ENCODE results near the gene ANO4. TPM values are rescaled to one million over a fixed set of nuclear protein-coding genes. Genes with fewer than 3 reads are reported as not detected.

The ANO4 gene
- total RNA-seq, 1 donor from 2014 or later = 5.7 TPM

- H3K27me3 Mint-ChIP-seq (ENCODE audit: low read depth) = no peaks in the 10 kb centered on the region
Measured at GRCh38 chr12:100867639-100868393, 73.2 kb downstream of the ANO4 start.

DNA sequence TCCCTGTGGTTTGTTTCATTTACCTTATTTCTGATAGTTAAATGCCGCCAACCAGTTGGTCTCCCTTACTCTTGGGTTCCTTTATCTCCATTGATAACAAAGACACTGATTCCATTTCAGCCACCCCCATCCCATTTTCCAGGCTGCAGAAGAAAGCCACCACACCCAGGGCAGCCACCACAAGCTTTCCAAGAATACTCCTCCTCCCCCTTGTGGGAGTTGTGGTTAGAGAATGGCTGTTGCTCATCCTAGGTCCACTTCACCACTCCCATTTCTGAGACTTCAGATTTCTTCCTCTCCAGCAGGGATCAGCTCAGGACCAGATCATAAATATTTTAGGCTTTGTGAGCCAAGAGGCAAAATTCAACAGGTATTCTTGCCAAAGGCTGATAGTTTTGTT, 73.9 kb downstream of the ANO4 start:
- no peak for DNase-seq (ENCODE audit: low spot score in 2 of 2, unreplicated experiment in 2 of 2)
- Mint-ChIP-seq H3K36me3 (no peaks in the 10 kb centered on the region), H3K27ac (no peak overlapping the region), H3K4me1 (no peaks in the 10 kb centered on the region), H3K9me3 (peaks cover 6% of the 10 kb centered on the region), H3K4me3 (no peak overlapping the region), H3K27me3 (ENCODE audit: low read depth) (no peaks in the 10 kb centered on the region)
- no peak for TF ChIP-seq CTCF (IDR thresholded peaks at IDR 0.05; ENCODE audit: unreplicated experiment)

More at GRCh38 chr12:100867639-100868393, 73.2 kb downstream of the ANO4 start:
- Mint-ChIP-seq H3K27ac (no peak overlapping the region), H3K36me3 (no peaks in the 10 kb centered on the region), H3K4me3 (no peak overlapping the region), H3K9me3 (no peaks in the 10 kb centered on the region), H3K4me1 (no peaks in the 10 kb centered on the region)
- no peak for DNase-seq (ENCODE audit: low spot score in 2 of 2, unreplicated experiment in 2 of 2)
- no peak for TF ChIP-seq CTCF (IDR thresholded peaks at IDR 0.05; ENCODE audit: unreplicated experiment)

GRCh38 chr12:100871195-100871734, 76.7 kb downstream of the ANO4 start:
- Mint-ChIP-seq H3K36me3 (no peaks in the 10 kb centered on the region), H3K27me3 (ENCODE audit: low read depth) (peaks cover under 1% of the 10 kb centered on the region), H3K27ac (no peak overlapping the region), H3K4me1 (no peaks in the 10 kb centered on the region), H3K9me3 (peaks cover 12% of the 10 kb centered on the region), H3K4me3 (no peak overlapping the region)
- no peak for DNase-seq (ENCODE audit: low spot score in 2 of 2, unreplicated experiment in 2 of 2)
- no peak for TF ChIP-seq CTCF (IDR thresholded peaks at IDR 0.05; ENCODE audit: unreplicated experiment)

DNA sequence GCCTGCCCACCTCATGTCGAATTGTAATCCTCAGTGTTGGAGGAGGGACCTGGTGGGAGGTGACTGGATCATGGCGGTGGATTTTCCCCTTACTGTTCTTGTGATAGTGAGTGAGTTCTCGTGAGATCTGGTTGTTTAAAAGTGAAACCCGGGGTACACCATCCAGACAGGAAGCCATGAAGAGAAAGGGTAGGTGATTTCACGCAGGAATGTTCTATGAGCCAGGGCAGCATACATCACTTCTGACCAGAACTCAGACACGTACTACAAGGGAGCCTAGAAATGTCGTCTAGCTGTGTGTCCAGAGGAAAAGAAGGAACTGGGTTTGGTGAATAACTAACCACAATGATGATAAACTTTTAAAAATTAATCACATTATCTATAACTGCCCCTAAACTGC, 80.6 kb downstream of the ANO4 start:
- Mint-ChIP-seq H3K27ac (no peak overlapping the region), H3K9me3 (peaks cover 12% of the 10 kb centered on the region), H3K4me3 (no peak overlapping the region), H3K36me3 (no peaks in the 10 kb centered on the region), H3K4me1 (no peaks in the 10 kb centered on the region), H3K27me3 (ENCODE audit: low read depth) (peaks cover 2% of the 10 kb centered on the region)
- DNase-seq (ENCODE audit: low spot score in 2 of 2, unreplicated experiment in 2 of 2) = no peak
- TF ChIP-seq CTCF (IDR thresholded peaks at IDR 0.05; ENCODE audit: unreplicated experiment) = no peak

- H3K4me1 Mint-ChIP-seq = no peaks in the 10 kb centered on the region
- no peak overlapping the region for H3K4me3 Mint-ChIP-seq
- no peaks in the 10 kb centered on the region for H3K36me3 Mint-ChIP-seq
- H3K27me3 Mint-ChIP-seq (ENCODE audit: low read depth) = peaks cover 2% of the 10 kb centered on the region
- H3K27ac Mint-ChIP-seq = no peak overlapping the region
- no peak for DNase-seq (ENCODE audit: low spot score in 2 of 2, unreplicated experiment in 2 of 2)
- no peak for TF ChIP-seq CTCF (IDR thresholded peaks at IDR 0.05; ENCODE audit: unreplicated experiment)
- H3K9me3 Mint-ChIP-seq = peaks cover 12% of the 10 kb centered on the region
Measured at GRCh38 chr12:100875771-100876170, 81.2 kb downstream of the ANO4 start.

Measured in mesothelial cell of epicardium (in vitro differentiated cells).